Kasumi-1 (cell line): ENCODE results near the gene CASR.
"Not testable (repeated sequence)": the region's sequence is repeated elsewhere in the genome, so short reads cannot be mapped to it uniquely, and the experiment has no call there.

ENCODE experiments used
- DNase-seq, 2 experiments: peaks; one replicate each; lab custom pipeline; 2025; lab: John Stamatoyannopoulos, UW

CASR gene

GRCh38 chr3:122183521-122183892 is at the start of gene CASR:
CASR (plus strand) TSS chr3:122183668; CDS start chr3:122254190, 70,522 bp downstream.
- no peak for DNase-seq

- no peak for DNase-seq
These were observed 37.0 kb upstream of the CASR start for GRCh38 chr3:122146466-122146865.

DNA sequence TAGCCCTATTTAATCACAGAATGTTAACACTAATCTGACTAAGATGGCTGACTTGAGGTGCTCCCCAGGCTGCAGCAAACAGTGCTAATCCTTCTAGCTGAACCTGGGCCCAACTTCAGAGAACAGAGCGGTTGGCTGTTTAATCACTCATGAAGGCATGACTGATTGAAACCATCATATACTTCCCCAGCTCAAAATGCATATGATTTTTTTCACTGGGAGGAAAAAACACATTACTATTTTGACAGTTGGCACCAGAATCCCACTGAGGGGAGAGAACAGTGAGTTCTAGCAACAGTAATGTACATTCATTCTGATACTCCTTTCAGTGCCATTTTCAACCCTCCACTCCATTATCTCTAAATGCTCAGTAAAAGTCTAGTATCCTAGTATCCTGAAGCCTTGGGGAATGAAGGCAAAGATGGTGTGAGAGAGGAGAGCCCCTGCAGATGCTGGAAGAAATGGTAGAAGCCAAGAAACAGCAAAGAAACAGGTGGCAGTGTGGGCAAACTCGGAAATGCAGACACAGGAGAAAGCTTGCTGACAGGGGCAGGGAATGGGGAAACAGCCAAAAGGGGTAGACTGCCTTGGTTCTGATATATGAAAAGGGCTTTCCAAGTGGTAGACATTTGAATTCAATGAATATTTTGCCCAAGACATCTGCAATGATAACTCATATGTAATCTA is 34.4 kb upstream of the CASR start:
- no peak for DNase-seq

DNA sequence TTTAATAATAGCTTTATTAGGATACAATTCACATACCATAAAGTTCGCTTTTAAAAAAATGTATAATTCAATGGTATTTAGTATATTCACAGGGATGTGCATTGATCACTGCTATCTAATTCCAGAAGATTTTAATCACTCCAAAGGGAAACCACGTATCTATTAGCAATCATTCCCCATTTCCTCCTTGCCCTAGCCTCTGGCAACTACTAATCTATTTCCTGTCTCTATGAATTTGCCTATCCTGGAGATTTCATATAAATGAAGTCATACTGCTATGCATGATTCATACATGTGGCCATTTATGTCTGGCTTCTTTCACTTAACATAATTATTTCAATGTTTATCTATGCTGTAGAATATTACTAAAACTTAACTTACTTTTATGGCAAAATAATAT is 32.0 kb upstream of the CASR start:
- no peak for DNase-seq

GRCh38 chr3:122164983-122165382 is 18.5 kb upstream of the CASR start:
- not testable (repeated sequence) for DNase-seq

DNA sequence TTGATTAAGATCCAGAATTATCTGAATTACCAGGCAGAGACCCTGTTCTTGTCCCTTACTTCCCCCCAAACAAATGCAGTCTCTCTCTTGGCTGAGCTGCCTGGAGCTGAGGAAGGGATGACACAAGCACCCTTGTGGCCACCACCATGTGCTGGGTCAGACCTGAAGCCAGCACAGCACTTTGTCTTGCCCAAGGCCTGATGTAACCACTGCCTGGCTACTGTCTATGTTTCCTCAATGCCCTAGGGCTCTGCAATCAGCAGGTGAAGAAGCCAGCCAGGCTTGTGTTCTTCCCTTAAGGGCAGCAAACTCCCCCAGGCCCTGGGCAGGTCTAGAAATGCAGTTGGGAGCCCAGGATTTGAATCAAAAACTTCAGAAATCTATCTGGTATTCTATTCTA is 15.8 kb upstream of the CASR start:
- no peak for DNase-seq

DNA sequence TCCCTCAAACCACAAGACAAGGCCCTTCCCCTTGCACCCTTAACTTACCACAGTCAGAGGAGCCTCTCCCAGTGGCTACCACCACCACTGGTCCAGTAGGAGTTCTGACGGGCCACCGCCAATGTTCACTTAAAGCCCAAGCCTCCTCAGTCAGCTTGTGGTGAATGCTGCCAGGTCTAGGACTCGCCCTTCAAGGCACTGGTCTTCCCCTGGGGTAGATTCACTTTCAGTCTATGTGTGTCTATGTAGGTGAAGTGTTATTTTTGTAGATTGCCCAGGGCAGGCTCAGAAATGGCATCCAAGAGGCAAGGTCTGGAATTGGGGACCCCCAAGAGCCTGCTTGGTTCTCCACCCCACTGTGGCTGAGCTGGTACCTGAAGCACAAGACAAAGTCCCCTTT is 15.4 kb upstream of the CASR start:
- DNase-seq = no peak

DNA sequence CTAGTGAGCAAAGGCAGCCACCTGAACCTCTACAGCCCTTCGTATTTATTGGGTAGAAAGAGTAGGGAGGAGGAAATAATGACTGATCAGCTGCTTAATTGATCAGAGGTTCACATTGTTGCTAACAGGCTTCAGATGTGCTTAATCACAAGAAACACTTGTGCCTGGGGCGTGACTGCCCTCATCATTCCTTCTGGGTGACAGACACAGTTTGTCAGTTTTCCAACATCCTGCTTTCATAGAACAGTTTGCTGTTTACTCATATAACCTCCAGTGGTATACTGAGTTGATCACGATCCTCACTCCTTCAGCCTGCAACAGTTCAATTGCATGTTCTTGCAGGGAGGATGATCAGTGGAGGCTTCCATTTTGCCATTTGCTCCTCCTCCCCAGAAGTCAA is 13.6 kb upstream of the CASR start:
- DNase-seq = no peak

DNA sequence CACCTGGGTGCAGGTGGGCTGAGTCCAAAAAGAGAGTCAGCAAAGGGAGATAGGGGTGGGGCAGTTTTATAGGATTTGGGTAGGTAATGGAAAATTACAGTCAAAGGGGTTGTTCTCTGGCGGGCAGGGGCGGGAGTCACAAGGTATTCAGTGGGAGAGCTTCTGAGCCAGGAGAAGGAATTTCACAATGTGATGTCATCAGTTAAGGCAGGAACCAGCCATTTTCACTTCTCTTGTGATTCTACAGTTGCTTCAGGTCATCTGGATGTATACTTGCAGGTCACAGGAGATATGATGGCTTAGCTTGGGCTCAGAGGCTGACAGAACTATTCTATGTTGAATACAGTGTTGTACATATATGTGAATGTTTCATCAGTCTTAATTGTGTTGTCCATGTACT is 12.1 kb upstream of the CASR start:
- not testable (repeated sequence) for DNase-seq

DNA sequence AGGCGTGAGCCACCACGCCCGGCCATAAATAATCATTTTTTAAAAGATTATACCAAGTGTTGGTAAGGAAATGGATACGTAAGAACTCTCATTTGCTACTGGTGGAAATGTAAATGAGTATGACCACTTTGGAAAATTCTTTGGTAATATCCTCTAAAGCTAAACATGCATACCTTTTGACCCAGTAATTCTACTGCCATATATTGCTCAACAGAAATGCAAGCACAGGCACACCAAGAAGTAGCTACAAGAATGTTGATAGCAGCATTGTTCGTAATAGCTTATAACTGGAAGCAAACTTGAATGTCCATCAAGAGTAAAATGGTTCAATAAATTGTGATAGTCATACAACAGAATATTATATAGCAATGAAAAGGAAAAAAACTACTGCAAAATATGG is 4.8 kb upstream of the CASR start:
- DNase-seq = no peak

DNA sequence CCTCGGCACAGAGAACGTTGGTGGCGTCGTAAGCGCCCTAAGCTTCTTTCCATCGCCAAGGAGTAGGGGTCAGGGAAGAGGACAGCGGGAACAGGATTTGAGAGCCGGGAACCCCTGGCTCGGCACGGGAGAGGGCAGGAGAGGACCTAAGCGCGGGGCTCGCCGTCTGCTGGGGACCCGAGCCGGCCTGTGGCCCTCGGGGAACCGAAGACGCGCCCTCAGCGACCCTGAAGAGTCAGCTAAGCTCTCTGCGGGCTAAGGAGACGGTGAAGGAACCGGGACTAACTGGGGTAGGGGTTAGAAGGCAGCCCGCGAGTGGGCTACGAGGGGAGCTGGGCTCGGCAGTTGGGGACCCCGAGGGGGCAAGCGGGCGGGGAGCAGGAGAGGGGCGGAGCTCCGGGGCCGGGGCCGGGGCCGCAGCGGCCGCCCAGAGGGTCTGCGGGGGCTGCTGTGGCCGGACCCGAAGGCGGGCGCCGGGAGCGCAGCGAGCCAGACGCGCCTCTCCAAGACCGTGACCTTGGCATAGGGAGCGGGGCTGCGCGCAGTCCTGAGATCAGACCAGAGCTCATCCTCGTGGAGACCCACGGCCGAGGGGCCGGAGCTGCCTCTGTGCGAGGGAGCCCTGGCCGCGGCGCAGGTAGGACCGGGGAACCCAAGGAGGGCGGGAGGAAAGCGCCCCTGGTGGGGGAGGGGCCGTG is 574 bp downstream of the CASR start:
- no peak for DNase-seq

- DNase-seq = no peak
These were observed 1.1 kb downstream of the CASR start for GRCh38 chr3:122184591-122184929.

DNA sequence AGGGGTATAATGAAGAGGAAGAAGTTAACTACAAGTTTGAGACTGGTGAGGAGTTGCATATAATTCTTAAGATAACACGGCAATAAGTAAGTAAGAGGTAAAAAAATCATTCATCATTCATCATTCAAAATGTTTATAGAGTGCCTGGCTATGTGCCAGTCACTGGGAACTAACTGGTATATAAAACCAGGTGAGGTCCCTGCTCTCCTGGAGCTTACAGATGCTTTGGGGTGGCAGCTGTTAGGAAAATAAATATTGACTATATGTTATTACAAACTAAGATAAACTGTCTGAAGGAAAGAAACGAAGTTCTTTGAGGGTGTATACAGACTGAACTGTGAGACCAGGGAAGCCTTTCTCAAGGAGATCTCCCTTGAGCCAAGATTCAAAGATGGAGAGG is 2.9 kb downstream of the CASR start:
- no peak for DNase-seq

DNA sequence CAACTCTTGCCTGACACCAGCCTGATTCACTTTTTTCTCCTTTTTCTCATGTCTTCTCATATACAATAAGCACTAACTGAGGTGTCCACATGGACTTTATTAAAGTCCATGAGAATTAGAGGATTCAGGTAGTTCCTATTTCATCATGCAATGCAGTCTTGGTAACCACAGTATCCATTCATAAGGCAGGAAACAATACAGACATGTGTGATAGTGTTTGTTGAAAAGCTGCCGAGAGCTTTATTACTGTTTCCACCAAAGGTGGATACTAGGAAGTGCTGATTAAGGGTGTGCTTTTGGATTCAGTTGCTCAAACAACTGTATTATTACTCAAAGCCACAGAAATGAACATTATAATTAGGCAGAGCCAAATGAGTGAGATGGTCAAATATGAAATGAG is 5.3 kb downstream of the CASR start:
- no peak for DNase-seq

DNA sequence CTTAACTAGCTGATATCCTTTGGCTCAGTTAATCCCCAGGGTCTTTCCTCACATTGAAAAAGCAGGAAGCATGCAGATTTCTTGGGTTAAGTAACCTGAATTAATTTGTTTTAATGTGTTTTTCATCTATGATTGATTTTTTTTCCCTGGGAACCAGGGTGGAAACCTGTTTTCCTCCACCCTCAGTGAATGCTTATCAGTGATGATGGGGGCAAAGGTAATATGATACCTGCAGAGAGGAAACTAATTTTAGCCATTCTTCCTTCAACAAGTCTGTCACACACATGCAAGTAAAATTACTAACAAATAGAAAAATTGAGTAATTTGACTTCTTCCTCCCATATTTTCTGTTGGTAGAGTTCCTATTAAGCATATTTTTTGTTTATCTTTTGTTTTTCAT is 5.9 kb downstream of the CASR start:
- no peak for DNase-seq

DNA sequence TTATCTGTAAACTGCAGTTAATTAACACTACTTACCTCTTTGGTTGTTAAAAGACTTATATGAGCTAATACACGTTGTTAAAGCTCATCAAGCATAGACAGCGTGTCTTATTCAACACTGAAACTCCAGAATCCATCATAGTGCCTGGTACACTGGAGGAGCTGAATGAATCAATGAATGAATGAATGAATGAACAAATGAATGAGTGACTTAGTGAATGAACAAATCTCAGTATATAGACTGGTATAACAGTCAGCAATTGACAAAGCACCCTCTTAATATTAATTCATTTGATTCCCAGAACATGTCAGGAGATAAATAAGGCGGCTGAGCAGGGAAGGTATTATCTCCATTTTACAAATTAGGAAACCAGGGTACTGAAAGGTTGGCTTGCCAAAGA is 7.1 kb downstream of the CASR start:
- no peak for DNase-seq

DNA sequence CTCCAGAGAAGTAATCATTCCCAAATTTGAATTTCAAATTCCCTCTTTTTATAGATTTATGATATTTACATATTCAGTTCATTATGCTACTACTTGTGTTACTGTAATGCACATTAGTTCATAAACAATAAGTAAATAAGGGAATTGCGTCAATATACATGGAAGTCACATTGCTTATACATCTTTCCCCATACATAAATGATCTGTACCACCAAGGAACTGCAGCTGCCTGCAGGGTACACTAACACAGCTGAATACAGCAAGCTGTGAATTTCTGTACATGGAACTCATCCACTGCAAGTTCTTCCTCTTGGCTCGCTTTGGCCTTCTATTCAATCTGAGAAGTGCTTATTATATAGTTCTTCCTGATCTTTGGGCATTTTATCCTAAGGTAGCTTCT is 15.5 kb downstream of the CASR start:
- DNase-seq = no peak

- no peak for DNase-seq
These were observed 16.1 kb downstream of the CASR start for GRCh38 chr3:122199552-122199951.

DNA sequence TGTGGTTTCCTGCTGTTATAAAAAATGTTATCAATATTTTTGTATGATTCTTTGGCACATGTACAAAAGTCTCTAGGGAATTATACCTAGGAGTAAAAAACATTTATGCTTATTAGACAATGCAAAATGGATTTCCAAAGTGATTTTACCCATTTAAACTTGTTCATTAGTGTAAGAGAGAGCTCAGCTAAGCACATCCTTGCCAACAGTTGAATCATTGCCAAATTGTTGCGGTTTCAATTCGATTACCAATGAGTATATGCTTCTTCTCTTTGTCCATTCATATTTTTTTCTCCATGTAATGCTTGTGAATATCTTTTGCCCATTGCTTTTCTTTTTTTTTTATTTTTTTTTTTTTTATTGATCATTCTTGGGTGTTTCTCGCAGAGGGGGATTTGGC is 17.2 kb downstream of the CASR start:
- no peak for DNase-seq

DNA sequence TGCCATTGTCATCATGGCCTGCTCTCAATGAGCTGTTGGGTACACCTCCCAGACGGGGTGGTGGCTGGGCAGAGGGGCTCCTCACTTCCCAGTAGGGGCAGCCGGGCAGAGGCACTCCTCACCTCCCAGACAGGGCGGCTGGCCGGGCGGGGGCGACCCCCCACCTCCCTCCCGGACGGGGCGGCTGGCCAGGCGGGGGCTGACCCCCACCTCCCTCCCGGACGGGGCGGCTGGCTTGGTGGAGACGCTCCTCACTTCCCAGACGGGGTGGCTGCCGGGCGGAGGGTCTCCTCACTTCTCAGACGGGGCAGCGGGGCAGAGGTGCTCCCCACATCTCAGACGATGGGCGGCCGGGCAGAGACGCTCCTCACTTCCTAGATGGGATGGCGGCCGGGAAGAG is 18.0 kb downstream of the CASR start:
- not testable (repeated sequence) for DNase-seq

GRCh38 chr3:122208579-122208978 is 25.1 kb downstream of the CASR start:
- DNase-seq = no peak

DNA sequence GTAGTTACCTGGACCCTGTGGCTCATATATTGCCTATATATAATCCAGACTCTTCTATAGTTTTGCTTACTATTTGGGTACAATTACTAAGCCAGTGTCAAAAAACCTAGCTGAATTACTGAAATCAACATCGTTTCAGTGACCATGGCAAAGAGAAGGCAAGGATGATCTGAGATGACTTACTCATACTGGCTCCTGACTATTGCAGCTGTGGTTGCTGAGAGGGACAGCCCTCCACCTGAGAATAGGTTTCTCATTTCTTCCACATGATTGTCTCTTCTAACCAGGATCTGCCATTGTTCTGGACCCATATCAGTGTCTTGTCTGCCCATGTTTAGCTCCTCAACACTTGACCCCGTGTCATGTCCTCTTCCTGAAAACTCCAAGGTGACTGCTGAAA is 30.2 kb downstream of the CASR start:
- no peak for DNase-seq

DNA sequence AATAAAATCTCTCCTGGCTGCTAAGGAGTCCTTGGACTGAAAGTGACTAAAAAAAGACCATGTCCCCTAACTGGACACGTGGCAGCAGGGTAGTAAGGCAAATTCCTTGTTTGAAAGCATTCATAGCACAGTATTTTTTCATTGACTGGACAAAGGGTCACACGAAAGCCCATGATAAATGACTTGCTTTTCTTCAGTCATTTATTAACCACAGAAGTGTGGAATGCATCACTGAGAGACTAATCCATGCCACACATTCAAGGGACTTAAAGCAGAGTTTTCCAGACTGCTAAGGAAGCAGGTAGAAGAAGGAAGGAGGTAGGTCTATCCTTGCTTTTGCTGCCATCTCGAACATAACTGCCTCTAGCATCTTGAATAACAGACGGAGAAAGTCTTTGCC is 31.2 kb downstream of the CASR start:
- DNase-seq = no peak
